Transverse colon (tissue), 4 donors: ENCODE data around the gene AP1B1.

Experiments
- CTCF ChIP-seq, 5 experiments: fragments of 200-600 bp in 3 of 5; fragments of 450-650 bp in 2 of 5; sonication (generic) in 3 of 5; IDR thresholded peaks; 1 replicate in 2 of 5; 2 replicates in 3 of 5; pipeline ENCODE4 v1.5.1; 2016 to 2017; ENCODE audit warnings: antibody characterized with exemption in 5 of 5, inconsistent platforms in 3 of 5, mild to moderate bottlenecking in 2 of 5, moderate library complexity in 1 of 5
- POLR2A ChIP-seq: fragments of 450-650 bp; IDR thresholded peaks from one replicate; pipeline ENCODE4 v1.6.1; 2016; ENCODE audit warnings: antibody characterized with exemption, mild to moderate bottlenecking, moderate library complexity
- POLR2AphosphoS5 ChIP-seq, 3 donors: sonication (generic); formaldehyde crosslinking; IDR thresholded peaks; one replicate each; pipeline ENCODE4 v1.6.1; 2016; ENCODE audit warnings: antibody characterized with exemption in 3 of 3

GRCh38 chr22:29397791-29398190, 9.4 kb upstream of the AP1B1 start:
- no peak for TF ChIP-seq CTCF (IDR thresholded peaks at IDR 0.05)
- no peak for TF ChIP-seq POLR2AphosphoS5 (IDR thresholded peaks at IDR 0.05)
- TF ChIP-seq POLR2A: no peak
